Measurements from ENCODE around the gene ATP10D.
A peak's percentile ranks its signal among the peaks of the same experiment; 100 is the strongest.

The ATP10D gene

GRCh38 chr4:47498899-47499298, 13.8 kb downstream of the ATP10D start:
- no peak for TF ChIP-seq CTCF (conservative IDR thresholded peaks at IDR 0.05; ENCODE audit: control insufficient read depth, insufficient read depth, low read depth, low read length)
- H3K4me3 ChIP-seq (ENCODE audit: control insufficient read depth, low read depth, low read length), result no peak overlapping the region

DNA sequence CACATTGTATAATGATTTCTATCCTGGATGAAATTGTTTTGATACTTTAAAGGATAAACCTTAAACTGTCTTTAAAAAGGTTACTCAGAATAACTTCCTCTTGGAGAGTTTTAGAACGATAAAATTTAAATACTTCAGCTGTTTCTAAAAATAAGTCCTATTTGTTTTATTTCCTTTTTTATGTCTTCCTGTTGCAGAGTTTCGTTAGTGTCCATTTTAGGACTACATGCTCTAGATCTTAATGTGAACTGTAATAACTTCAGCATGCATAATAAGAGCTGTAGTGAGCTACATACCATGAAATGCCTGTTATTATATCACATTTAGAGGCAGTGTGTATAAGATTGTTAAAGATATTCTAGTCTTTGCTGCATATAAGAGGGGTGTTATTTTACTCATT, 14.6 kb downstream of the ATP10D start:
- DNase-seq (ENCODE audit: low read depth), result no peak
- no peak overlapping the region for H3K4me3 ChIP-seq (ENCODE audit: control insufficient read depth, low read depth, low read length)
- no peak for TF ChIP-seq CTCF (conservative IDR thresholded peaks at IDR 0.05; ENCODE audit: control insufficient read depth, insufficient read depth, low read depth, low read length)

More at GRCh38 chr4:47498899-47499298, 13.8 kb downstream of the ATP10D start:
- DNase-seq (ENCODE audit: low read depth), result no peak

- no peak overlapping the region for H3K4me3 ChIP-seq (ENCODE audit: control insufficient read depth, low read depth, low read length)
- TF ChIP-seq CTCF (conservative IDR thresholded peaks at IDR 0.05; ENCODE audit: control insufficient read depth, insufficient read depth, low read depth, low read length), result no peak
- no peak for DNase-seq (ENCODE audit: low read depth)
These were observed 15.7 kb downstream of the ATP10D start for GRCh38 chr4:47500776-47501175.

DNA sequence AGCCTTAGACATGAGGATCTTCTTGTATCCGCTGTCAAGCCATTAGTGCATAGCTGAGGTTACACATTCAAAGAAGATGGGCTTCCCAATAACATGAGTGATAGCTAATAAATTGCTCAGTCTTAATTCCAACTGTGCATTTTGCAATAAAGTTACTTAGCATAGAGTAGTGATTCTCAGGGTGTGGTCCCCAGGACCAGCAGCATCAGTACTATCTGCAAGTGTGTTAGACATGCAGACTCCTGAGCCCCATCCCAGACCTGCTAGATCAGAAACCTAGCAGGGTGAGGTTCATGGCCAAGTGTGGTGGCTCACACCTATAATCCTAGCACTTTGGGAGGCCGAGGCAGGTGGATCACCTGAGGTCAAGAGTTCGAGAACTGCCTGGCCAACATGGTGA, 20.1 kb downstream of the ATP10D start:
- no peak for DNase-seq (ENCODE audit: low read depth)
- no peak for TF ChIP-seq CTCF (conservative IDR thresholded peaks at IDR 0.05; ENCODE audit: control insufficient read depth, insufficient read depth, low read depth, low read length)
- H3K4me3 ChIP-seq (ENCODE audit: control insufficient read depth, low read depth, low read length), result no peak overlapping the region

DNA sequence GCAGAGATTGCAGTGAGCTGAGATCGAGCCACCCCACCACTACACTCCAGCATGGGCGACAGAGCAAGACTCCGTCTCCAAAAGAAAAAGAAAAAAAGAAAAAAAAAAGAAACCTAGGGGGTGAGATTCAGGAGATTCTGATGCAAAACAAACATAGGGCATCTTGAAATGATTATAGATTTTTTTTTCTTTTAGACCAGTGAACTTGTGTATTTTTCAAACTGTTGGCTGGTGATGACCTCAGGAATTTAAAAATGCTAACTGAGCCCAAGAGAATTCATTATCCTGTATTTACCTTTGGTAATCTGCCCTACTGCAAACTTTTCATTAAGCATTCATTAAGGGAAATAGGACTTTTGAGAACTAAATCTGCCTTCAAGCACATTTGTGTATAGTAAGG, 20.6 kb downstream of the ATP10D start:
- H3K4me3 ChIP-seq (ENCODE audit: control insufficient read depth, low read depth, low read length), result no peak overlapping the region
- DNase-seq (ENCODE audit: low read depth), result peak; percentile 62
- no peak for TF ChIP-seq CTCF (conservative IDR thresholded peaks at IDR 0.05; ENCODE audit: control insufficient read depth, insufficient read depth, low read depth, low read length)

DNA sequence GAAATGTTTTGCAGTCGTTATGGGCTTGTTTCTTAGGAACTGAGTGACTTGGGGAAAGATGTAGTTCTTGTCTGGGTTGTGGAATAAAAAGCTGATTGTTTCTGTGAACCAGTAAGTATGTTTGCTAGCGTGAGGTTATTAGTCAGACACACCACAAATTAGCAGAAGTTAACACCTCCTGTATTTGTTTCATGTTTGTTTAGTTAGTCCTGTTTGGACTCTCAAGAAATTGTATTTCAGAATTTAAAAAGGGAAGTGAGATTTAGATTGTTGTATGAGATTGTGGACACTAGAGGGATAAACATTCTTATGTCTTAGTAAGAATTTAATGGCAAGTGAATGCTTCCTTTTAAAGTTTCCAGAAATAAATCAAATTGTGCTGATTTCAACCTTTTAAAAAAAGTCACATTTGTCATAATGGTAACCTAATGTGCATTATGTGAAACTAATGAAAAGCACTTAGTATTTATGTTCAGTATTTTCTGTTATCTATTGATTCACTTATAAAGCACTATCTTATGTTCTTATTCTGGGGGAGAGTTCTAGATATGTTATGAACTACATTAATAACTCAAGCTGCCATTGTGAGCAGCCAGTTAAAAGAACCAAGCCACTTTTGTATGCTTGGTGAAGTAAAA, 25.6 kb downstream of the ATP10D start:
- H3K4me3 ChIP-seq (ENCODE audit: control insufficient read depth, low read depth, low read length), result no peak overlapping the region
- peak; percentile 44 for DNase-seq (ENCODE audit: low read depth)
- TF ChIP-seq CTCF (conservative IDR thresholded peaks at IDR 0.05; ENCODE audit: control insufficient read depth, insufficient read depth, low read depth, low read length), result peak; percentile 31

GRCh38 chr4:47513461-47513860, 28.4 kb downstream of the ATP10D start:
- no peak for TF ChIP-seq CTCF (conservative IDR thresholded peaks at IDR 0.05; ENCODE audit: control insufficient read depth, insufficient read depth, low read depth, low read length)
- DNase-seq (ENCODE audit: low read depth), result no peak
- H3K4me3 ChIP-seq (ENCODE audit: control insufficient read depth, low read depth, low read length), result no peak overlapping the region
